Measurements from ENCODE around the gene PDE6H.

Gene PDE6H

DNA sequence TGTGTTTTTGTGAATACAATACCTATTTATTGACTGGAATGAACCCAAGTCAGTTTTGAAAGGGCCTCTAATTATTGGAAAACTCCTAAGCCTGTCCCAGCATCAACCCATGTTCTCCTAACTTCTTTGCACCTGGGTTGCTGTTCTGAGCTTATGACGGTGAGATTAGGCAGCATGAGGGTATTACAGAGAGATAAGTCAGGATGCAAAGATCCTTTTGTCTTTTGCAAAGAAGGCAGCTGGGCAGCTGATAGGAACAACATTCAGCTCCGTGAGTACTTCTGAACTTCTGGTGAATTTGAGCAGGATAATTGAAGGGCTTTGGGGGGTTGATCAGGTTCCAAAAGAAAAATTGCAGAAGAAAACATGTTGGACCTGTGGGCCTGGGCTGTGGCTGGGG, at the start of gene PDE6H:
TSS of gene PDE6H (plus strand) at position 227 of the 400 bp plus-strand sequence. CDS start 4,971 bp downstream, outside the sequence.
- H3K27ac Mint-ChIP-seq: no peak within 1 kb of the TSS
- no peaks in the 10 kb centered on the region for H3K27me3 Mint-ChIP-seq
- H3K4me1 Mint-ChIP-seq (ENCODE audit: low read depth): peaks cover 53% of the 10 kb centered on the region

DNA sequence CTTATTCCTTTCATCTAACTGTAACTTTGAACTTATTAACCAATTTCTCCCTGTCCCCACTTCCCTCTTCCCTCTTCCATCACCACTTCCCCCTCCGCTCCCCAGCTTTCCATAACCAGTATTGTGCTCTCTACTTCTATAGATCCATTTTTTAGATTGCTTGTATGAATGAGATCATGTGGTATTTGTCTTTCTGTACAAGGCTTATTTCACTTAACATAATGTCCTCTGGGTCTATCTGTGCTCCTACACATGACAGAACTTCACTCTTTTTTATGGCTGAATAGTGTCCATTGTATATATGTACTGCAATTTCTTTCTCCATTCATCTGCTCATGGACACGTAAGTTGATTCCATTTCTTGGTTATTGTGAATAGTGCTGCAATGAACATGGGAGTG, 48.9 kb upstream of the PDE6H start:
- Mint-ChIP-seq H3K27me3 (no peaks in the 10 kb centered on the region), H3K27ac (no peak overlapping the region), H3K9me3 (ENCODE audit: low read depth) (no peaks in the 10 kb centered on the region), H3K4me1 (ENCODE audit: low read depth) (peaks cover 25% of the 10 kb centered on the region), H3K4me3 (no peak overlapping the region), H3K36me3 (peaks cover 20% of the 10 kb centered on the region)

More for the DNA sequence above, at the start of gene PDE6H:
- no peak within 1 kb of the TSS for H3K4me3 Mint-ChIP-seq
- no peaks in the 10 kb centered on the region for H3K36me3 Mint-ChIP-seq
- no peaks in the 10 kb centered on the region for H3K9me3 Mint-ChIP-seq (ENCODE audit: low read depth)

DNA sequence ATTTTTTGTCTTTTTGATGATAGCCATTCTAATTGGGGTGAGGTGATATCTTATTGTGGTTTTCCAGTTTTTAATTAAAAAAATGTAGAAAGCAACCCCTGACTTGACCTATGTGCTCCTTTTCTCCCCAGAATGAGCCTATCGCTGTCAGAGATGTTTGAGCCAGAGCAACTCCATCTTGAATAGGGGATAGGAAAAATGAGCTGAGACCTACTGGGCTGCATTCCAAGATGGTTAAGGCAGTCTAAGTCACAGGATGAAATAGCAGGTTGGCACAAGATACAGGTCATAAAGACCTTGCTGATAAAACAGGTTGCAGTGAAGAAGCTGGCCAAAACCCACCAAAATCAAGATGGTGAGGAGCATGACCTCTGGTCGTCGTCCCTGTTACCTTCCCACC, 48.3 kb upstream of the PDE6H start:
- Mint-ChIP-seq H3K4me1 (ENCODE audit: low read depth) (peaks cover 23% of the 10 kb centered on the region), H3K4me3 (no peak overlapping the region), H3K9me3 (ENCODE audit: low read depth) (no peaks in the 10 kb centered on the region), H3K27ac (no peak overlapping the region), H3K36me3 (peaks cover 16% of the 10 kb centered on the region), H3K27me3 (no peaks in the 10 kb centered on the region)

DNA sequence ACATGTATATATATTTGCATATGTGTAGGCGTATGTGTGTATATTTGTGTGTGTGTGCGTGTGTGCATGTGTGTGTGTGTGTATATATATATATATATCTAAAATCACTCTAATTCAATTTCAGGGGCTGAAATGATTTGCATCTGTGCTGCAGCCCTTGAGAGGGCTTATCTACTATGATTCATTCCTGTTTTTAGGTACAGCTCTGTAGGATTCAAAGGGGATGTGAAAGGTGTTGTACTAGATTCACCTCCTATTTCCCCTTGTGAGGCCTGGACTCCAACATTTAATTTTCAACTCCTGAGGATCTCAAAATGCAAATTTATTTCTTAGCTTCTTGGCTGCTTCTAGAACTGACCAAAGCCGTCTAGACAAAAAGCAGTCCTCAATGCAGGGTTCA, 45.6 kb upstream of the PDE6H start:
- H3K36me3 Mint-ChIP-seq: peaks cover 13% of the 10 kb centered on the region
- H3K9me3 Mint-ChIP-seq (ENCODE audit: low read depth): no peaks in the 10 kb centered on the region
- H3K27me3 Mint-ChIP-seq: no peaks in the 10 kb centered on the region
- peaks cover 2% of the 10 kb centered on the region for H3K4me1 Mint-ChIP-seq (ENCODE audit: low read depth)
- H3K27ac Mint-ChIP-seq: no peak overlapping the region
- H3K4me3 Mint-ChIP-seq: no peak overlapping the region

DNA sequence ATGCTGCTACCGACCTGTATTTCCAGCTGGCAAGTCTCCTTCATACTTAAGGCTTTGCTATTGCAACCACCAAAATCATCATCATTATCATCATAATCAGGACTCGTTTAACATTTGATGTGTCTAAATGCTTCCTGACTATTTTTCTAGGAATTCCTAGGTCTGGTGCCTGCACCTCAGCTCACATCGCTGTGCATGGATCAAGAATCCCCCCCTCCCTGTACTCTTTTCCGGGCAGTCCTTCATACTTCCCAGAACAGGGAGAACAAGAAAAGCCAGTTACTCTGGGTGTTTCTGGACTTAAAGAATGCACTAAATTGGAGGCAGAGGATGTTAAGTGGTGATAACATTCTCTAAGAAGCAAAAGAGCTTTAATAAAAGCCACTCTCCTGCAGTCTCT, 43.9 kb upstream of the PDE6H start:
- H3K27ac Mint-ChIP-seq: no peak overlapping the region
- peaks cover 21% of the 10 kb centered on the region for H3K36me3 Mint-ChIP-seq
- no peaks in the 10 kb centered on the region for H3K27me3 Mint-ChIP-seq

DNA sequence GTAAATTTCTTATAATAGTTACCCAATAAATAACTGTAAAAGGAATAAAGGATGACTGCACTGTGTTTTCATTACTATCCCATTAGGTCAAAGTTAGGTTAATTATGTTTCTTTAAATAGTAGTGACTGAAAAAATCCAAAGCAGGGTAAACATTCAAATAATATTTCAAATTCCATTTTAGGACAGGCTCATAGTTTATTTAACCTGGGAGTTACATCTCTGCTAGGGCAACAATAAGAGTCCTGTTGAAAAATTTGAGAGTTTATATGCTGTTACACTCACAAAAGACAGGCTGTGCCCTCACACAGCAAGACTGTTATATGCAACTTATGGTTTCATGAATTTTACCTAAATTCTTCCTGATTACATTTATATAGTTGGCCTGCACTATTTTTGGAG, 42.5 kb upstream of the PDE6H start:
- no peak overlapping the region for H3K27ac Mint-ChIP-seq
- H3K27me3 Mint-ChIP-seq: no peaks in the 10 kb centered on the region
- no peaks in the 10 kb centered on the region for H3K9me3 Mint-ChIP-seq (ENCODE audit: low read depth)
- peaks cover 21% of the 10 kb centered on the region for H3K36me3 Mint-ChIP-seq
- H3K4me3 Mint-ChIP-seq: no peak overlapping the region
- H3K4me1 Mint-ChIP-seq (ENCODE audit: low read depth): peaks cover 14% of the 10 kb centered on the region

More for the DNA sequence above, 43.9 kb upstream of the PDE6H start:
- Mint-ChIP-seq H3K4me3 (no peak overlapping the region), H3K4me1 (ENCODE audit: low read depth) (peaks cover 12% of the 10 kb centered on the region), H3K9me3 (ENCODE audit: low read depth) (no peaks in the 10 kb centered on the region)

DNA sequence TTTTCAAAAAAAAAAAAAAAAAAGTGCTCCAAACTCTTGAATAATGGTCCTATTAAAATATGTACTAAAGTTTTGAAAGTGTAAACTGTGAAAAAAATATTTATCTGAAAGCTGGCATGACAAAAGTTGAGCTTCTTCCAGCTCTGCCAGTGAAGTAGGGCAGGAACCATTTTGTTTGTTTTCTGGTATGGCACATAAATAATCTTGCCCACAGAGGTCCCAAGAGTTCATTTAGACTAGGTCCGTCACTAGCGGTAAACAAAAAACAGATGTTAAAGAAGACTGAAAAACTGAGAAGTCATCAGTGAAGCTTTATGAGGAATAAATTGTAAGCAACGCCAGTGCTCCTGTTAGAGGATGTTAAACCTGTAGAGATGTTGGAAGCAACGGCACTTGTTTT, 41.5 kb upstream of the PDE6H start:
- Mint-ChIP-seq H3K27ac (no peak overlapping the region), H3K4me1 (ENCODE audit: low read depth) (peaks cover 19% of the 10 kb centered on the region)

DNA sequence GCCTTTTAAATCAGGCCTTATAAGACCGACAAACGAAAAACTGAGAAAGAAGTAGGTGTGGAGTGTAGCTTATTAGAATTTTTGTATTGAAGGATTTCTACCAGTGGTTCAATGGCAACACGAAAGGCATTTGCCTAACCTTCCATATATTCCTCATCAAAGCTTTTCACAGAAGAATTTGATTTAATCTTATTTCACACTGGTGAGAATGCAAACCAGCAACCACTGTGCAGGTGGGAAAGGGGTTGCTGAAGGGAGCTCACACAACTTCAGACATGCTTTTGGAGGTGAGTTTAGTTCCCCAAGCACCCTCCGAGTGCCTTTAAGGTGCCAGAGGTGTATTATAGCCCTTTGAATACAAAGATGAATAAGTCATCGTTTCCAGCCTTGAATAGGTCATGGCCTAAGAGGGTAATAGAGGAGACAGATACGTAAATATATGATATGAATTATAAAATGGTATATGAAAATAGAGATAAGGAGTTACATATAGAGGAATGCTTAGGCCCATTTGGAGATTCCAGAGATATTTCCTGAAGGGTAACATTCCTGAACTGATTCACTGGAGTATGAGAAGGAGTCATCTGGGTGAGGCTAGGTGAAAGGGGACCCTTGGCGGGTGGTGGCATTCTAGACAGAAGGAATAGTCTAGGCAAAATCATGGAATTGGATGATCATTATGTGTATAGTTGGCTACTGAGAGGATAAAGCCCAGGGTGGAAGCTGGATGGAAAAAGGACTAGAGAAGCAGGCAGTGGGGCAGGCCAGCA, 40.9 kb upstream of the PDE6H start:
- Mint-ChIP-seq H3K9me3 (ENCODE audit: low read depth) (no peaks in the 10 kb centered on the region), H3K4me3 (no peak overlapping the region), H3K27me3 (no peaks in the 10 kb centered on the region), H3K27ac (no peak overlapping the region), H3K36me3 (peaks cover 21% of the 10 kb centered on the region), H3K4me1 (ENCODE audit: low read depth) (peaks cover 25% of the 10 kb centered on the region)

More for the DNA sequence above, 41.5 kb upstream of the PDE6H start:
- Mint-ChIP-seq H3K36me3 (peaks cover 21% of the 10 kb centered on the region), H3K27me3 (no peaks in the 10 kb centered on the region), H3K4me3 (no peak overlapping the region), H3K9me3 (ENCODE audit: low read depth) (no peaks in the 10 kb centered on the region)

DNA sequence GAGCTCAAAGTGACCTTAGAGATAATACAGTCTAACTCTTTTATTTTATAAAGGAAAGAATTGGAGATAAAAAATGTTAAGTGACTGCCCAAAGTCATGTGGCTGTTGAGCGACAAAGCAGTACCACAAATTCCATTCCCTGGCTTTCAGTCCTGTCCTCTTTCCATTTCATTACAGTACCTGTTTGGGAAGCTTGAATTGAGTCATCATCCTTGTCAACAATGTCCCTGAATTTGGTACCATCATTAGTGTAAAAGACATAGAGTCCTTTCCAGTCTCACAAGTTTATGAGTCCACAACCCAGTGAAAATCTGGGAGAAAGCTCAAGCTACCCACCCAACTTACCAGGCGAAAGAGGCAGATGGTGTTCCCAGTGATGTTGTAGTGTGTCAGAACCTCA, 38.3 kb upstream of the PDE6H start:
- H3K4me3 Mint-ChIP-seq: no peak overlapping the region
- H3K36me3 Mint-ChIP-seq: peaks cover 19% of the 10 kb centered on the region
- H3K27ac Mint-ChIP-seq: no peak overlapping the region
- no peaks in the 10 kb centered on the region for H3K9me3 Mint-ChIP-seq (ENCODE audit: low read depth)
- peaks cover 48% of the 10 kb centered on the region for H3K4me1 Mint-ChIP-seq (ENCODE audit: low read depth)
- H3K27me3 Mint-ChIP-seq: no peaks in the 10 kb centered on the region

DNA sequence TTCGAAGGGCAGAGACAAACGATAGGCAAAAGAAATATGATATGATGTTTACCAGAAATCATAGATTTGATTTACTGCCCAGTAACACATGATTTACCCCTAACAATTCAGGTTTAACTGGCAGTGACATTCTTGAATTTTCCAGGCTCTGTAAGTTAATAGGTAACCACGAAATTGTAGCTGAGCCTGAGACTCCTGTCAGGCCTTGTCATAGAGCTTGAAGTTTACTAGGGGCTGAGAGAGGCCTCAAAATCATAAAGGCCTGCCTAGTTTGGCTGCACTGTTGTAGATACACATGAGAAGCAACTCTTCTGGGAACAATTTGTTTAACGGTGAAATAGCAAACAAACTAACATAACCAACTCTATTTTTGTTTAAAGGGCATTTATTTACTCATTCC, 37.8 kb upstream of the PDE6H start:
- H3K27ac Mint-ChIP-seq: peak overlapping the region; percentile 68

DNA sequence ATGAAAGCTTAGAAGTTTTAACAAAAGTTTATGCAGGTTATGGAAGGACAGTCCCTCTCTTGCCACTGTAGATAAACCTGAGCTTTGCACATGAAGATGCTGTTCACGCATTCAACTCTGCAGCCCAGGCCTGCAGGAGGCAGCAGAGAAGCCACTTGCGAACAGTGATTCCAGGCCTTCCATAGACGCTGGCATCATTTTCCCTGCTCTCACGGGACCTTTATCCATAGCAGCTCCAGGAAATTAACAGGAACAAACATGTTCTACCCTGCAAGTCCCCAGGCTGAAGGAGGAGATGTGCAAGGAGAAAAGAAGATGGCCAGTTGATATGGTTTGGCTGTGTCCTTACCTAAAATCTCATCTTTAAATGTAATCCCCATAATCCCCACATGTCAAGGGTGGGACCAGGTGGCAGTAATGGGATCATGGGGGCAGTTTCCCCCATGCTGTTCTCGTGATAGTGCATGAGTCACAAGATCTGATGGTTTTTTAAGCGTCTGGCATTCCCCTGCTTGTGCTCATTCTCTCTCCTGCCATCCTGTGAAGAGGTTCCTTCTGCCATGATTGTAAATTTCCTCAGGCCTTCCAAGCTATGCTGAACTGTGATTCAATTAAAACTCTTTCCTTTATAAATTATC, 36.5 kb upstream of the PDE6H start:
- Mint-ChIP-seq H3K27ac (peak overlapping the region; percentile 64), H3K27me3 (no peaks in the 10 kb centered on the region), H3K4me3 (no peak overlapping the region), H3K9me3 (ENCODE audit: low read depth) (no peaks in the 10 kb centered on the region), H3K4me1 (ENCODE audit: low read depth) (peaks cover 60% of the 10 kb centered on the region), H3K36me3 (peaks cover 18% of the 10 kb centered on the region)

More for the DNA sequence above, 37.8 kb upstream of the PDE6H start:
- Mint-ChIP-seq H3K27me3 (no peaks in the 10 kb centered on the region), H3K4me3 (no peak overlapping the region), H3K9me3 (ENCODE audit: low read depth) (no peaks in the 10 kb centered on the region), H3K36me3 (peaks cover 19% of the 10 kb centered on the region), H3K4me1 (ENCODE audit: low read depth) (peaks cover 53% of the 10 kb centered on the region)

DNA sequence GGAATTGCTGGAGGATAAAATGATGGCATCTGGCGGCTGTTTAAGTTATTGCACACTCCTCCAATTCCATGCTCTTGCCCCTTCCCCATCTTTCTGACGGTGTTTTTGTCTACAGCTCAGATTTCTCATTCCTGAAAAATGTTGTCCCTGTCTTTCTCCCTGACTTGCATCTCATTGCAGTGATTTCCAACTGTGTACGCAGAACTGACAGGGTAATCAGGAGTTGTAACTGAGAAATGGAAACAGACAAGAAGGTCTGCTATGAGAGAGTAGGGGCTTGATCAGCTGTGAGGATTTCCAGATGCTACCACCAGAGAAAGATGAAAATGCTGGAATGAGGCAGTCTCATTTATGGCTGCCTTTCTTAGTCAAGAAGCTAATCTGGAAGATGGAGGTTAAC, 35.8 kb upstream of the PDE6H start:
- H3K4me1 Mint-ChIP-seq (ENCODE audit: low read depth): peaks cover 61% of the 10 kb centered on the region
- no peak overlapping the region for H3K4me3 Mint-ChIP-seq

DNA sequence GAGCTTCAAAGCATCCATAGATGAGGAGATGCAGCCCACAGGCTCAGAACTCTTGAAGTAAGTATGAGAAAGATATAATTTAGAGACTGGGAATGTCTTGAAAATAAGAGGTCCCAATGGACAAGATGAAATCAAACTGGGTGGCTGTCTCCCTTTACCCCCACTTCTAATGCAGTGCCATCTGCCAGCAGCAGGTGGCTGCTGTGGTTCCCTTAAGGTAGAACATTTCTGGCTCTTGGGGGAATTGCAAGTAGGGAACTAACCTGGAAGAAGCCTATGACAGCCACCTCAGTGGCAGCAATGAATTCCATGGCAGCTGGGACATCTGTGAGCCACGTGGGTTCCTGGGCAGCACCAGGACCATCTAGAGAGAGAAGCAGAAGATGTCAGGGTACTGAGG, 35.2 kb upstream of the PDE6H start:
- Mint-ChIP-seq H3K36me3 (peaks cover 19% of the 10 kb centered on the region), H3K4me1 (ENCODE audit: low read depth) (peaks cover 61% of the 10 kb centered on the region), H3K27me3 (no peaks in the 10 kb centered on the region)

More for the DNA sequence above, 35.8 kb upstream of the PDE6H start:
- Mint-ChIP-seq H3K9me3 (ENCODE audit: low read depth) (no peaks in the 10 kb centered on the region), H3K36me3 (peaks cover 18% of the 10 kb centered on the region), H3K27me3 (no peaks in the 10 kb centered on the region), H3K27ac (peak overlapping the region; percentile 64)

DNA sequence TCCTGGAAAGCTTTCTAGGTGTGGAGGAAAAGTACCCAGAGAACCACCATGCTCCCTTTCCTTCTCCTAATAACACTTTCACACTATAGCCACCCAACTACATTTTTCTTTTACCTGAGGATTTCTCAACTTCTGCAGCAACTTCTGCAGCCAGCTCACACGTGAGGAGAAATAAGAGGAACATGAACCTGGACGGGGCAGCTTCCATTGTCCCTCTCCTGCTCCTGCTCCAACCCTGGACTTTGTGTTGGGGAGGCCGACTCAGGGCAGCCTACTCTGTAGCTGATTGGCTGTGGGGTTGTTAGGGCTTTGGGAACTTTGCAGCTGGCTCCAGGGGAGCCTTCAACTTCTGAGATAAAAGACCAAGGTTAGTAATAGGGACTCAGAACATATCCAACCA, 34.5 kb upstream of the PDE6H start, which contains the start of gene ERP27:
TSS of gene ERP27 (minus strand) at position 237 of the 400 bp plus-strand sequence. CDS start at position 208, 29 bp downstream.
- H3K9me3 Mint-ChIP-seq (ENCODE audit: low read depth): no peaks in the 10 kb centered on the region
- H3K4me1 Mint-ChIP-seq (ENCODE audit: low read depth): peaks cover 57% of the 10 kb centered on the region
- H3K27ac Mint-ChIP-seq: peak within 1 kb of the TSS; percentile 69
- peaks cover 19% of the 10 kb centered on the region for H3K36me3 Mint-ChIP-seq
- no peaks in the 10 kb centered on the region for H3K27me3 Mint-ChIP-seq
- peak within 1 kb of the TSS; percentile 14 for H3K4me3 Mint-ChIP-seq

More for the DNA sequence above, 35.2 kb upstream of the PDE6H start:
- H3K9me3 Mint-ChIP-seq (ENCODE audit: low read depth): no peaks in the 10 kb centered on the region
- H3K27ac Mint-ChIP-seq: peak overlapping the region; percentile 69
- H3K4me3 Mint-ChIP-seq: no peak overlapping the region

DNA sequence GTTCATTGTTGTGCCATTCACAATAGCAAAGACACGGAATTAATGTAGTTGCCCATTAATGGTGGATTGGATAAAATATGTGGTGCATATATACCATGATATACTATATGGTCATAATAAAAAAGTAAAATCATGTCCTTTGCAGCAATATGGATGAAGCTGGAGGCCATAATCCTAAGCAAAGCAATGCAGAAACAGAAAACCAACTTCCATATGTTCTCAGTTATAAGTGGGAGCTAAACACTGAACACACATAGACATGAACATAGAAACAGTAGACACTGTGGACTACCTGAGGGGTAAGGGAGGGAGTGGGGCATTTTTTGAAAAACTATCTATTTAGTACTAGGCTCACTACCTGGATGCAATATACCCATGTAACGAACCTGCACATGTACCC, 31.5 kb upstream of the PDE6H start:
- H3K27ac Mint-ChIP-seq: peak overlapping the region; percentile 69

More for the DNA sequence above, 31.5 kb upstream of the PDE6H start:
- peaks cover 27% of the 10 kb centered on the region for H3K36me3 Mint-ChIP-seq
- no peaks in the 10 kb centered on the region for H3K27me3 Mint-ChIP-seq
- no peak overlapping the region for H3K4me3 Mint-ChIP-seq
- H3K4me1 Mint-ChIP-seq (ENCODE audit: low read depth): peaks cover 69% of the 10 kb centered on the region
- no peaks in the 10 kb centered on the region for H3K9me3 Mint-ChIP-seq (ENCODE audit: low read depth)

Measured in activated naive CD8-positive, alpha-beta T cell (primary cell).